ENCODE measurements around the gene MED12L.

Gene MED12L

GRCh38 chr3:151091685-151092345 is 6.4 kb downstream of the MED12L start:
- no peak for DNase-seq

DNA sequence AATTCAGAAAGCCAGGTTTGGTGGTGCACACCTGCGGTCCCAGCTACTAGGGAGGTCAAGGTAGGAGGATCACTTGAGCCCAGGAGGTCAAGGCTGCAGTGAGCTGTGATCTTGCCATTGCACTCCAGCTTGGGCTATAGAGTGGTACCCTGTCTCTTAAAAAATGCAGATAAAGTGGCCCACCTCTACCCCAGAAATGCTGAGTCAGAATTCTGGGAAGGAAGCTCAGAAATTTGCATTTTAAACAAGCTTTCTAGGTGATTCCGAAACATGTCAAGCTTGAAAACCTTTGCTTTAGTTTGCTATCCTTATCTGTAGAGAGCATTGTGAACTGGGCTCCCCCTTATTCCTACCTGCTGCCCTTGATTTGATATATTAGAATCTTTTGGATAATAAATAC is 7.7 kb downstream of the MED12L start:
- DNase-seq, result no peak

DNA sequence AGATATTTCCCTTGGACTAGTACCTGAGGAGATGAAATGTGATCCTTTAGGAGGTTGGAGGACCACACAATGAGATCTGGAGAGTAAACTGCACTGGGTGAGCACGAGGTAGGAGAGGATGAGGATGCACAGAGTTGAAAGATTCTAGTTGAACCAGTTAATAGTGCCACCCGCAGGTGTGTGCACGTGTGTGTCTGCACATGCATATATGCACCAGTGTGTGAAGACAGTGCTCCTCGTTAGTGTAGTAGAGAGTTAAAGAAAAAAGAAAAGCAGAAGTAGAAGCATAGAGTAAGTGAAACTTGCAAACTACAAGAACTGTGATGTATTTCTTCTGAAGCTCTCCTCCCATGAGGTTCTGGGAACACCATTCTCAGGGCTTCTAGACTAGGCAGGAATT is 8.4 kb downstream of the MED12L start:
- DNase-seq, result no peak

DNA sequence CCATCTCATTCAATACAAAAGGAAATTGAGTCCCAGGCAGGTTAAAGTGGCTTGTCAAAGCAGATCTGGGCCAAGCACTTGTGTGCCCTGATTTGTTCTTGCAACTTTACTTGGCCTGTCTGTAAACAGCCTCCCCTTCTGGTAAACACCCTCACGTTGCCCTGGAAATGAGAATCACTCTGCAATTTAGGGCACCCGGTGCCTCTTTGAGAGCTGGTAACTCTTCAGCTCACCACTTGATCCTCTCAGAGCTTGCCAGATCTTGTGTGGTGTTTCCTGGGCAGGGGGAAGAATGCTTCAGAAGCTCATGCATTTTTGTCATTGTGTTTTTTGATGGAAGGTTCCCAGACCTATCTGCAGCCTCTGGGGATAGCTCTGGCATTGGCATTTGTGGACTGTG is 11.3 kb downstream of the MED12L start:
- DNase-seq, result no peak

DNA sequence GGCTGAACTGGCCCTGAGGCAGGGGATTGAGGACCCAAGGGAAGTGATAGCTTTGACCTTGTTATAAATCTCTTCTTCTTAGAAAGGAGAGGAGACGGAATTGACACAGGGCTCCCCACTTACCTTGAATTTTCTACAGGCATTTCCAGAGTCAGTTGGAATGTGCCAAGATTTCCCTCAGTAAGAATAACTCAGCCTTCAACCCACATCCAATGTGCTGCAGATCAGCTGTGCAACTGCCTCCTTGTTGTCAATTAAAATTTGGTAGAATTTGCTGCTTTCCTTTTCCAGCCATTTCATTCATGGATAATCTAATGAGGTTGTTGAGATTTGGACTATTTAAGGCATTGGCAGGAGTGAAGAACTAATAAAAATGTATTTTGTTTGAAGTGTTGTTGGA is 14.6 kb downstream of the MED12L start:
- no peak for DNase-seq

- DNase-seq, result no peak
Measured at GRCh38 chr3:151101270-151101969, 16.0 kb downstream of the MED12L start.

DNA sequence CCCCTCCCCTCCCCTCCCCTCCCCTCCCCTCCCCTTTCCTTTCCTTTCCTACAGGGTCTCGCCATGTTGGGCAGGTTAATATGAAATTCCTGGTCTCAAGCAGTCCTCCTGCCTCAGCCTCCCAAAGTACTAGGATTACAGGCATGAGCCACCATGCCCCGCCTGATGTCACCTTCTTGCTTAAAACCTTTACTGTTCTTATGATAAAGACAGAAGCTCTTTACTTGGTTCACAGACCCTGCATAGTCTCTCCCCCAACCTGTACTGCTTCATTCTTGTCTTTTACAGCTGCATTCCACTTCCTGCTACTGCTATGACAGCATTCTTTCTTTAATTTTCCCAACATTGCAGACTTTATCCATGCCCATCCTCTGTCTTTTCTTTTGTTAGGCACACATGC is 20.8 kb downstream of the MED12L start:
- no peak for DNase-seq

GRCh38 chr3:151107177-151107576 is 21.7 kb downstream of the MED12L start:
- no peak for DNase-seq

DNA sequence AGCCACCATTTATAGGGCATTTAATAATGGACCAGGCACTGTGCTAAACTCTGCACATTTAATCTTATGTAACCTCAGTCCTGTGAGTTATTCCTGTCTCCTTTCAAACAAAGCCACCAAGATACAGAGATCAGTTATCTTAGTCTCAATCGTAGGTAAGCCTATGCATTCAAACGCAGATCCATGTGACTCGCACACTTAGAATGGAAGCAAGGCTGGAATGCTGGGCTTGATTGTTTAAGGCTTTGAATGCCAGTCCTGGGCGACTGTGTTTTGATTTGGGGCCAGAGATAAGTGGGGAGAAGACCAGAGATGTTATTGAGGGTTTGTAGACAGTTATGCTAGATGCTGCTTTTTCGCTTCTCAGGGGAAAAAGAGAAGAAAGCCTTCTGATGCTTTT is 22.2 kb downstream of the MED12L start:
- no peak for DNase-seq

DNA sequence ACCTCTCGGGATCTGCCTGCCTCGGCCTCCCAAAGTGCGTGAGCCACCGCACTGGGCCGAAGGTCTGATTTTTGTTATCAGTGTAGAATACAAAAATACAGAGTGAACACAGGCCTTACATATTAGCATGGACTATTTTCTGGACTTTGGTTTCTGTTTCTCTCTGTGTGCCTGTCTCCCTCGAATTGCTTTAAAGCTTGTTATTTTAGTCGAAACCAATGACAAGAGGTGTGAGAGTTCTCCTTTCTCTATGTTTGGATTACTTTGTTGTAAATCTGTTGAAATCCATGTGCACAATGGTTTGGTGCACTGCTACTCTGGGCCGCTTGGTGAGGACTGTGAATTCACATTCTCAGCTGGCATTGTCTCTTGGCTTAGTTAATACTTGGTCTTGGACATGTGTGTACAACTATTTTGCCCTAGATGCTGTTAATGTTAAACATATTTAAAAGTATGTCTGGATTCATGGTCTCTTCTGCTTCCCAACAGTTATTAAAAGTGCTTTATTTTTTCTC is 23.9 kb downstream of the MED12L start:
- DNase-seq, result no peak

GRCh38 chr3:151112731-151113130 is 27.3 kb downstream of the MED12L start:
- DNase-seq, result no peak

DNA sequence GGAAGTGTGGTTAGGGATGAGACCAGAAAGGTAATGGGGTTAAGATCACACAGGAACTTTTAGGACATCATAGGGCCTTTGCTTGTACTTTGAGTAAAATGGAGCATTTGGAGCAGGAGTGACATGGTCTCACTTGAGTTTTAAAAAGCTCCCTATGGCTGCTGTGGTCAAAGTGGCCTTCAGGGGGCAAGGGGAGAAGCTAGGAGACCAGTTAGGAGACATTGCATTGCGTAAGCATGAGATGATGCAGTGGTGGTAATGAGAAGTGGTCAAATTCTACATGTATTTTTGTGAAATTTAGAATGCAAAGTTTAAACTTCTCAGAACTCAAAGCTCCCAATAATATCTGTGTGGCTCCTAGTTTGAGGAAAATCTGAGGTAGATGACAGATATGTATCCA is 27.9 kb downstream of the MED12L start:
- no peak for DNase-seq

DNA sequence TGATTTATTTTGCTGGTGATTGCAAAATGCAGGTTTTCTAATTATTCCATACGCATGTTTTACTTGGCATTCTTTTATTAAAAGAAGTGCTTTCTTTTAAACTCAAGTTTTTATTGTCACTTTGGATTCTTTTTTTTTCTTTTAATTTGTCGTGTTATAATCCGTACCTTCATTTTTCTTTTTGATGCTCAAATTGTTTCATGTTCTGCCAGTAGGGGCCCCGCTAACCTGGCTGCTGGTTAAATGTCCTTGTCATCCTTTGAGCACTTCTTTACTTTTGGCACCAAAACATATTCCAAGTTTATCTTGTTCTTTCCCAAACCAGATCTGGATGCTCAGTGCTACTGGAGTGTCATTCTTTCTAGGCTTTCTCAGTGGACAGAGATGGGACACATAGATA is 31.6 kb downstream of the MED12L start:
- no peak for DNase-seq

DNA sequence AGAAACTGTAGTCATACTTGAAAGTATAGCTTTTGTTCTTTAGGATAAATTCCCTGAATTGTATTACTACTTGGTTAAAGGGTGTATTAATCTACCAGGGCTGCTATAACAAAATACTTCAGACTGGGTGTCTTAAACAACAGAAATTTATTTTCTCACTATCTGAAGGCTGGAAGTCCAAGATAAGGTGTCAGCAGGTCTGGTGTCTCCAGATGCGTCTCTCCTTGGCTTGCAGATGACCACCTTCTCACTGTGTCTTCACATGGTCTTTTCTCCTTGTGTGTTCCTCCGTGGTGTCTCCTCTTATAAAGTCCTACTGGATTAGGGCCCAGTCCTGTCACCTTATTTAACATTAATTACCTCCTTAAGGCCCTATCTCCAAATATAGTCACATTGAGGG is 33.7 kb downstream of the MED12L start:
- no peak for DNase-seq

- DNase-seq, result no peak
Measured at GRCh38 chr3:151120409-151120808, 34.9 kb downstream of the MED12L start.

GRCh38 chr3:151121016-151121415 is 35.6 kb downstream of the MED12L start:
- no peak for DNase-seq

DNA sequence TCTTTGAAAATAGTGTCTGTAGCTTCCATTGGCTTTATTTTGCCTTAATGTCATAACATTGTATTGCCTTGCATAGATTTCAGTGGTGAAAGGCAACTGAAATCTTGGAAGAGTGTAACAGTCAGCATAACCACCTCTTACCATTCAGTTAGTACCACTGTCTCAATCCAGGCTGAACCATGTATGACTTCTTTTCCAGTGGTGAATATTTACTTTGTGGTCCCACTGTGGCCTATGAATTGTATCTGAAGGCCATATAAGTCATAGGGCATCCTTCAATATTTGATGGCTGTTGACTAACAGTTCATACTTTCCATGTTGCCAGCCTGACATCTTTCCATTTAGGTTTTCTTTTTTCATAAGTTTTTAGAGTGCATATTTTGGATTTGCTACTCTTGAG is 38.4 kb downstream of the MED12L start:
- DNase-seq, result no peak

- no peak for DNase-seq
Measured at GRCh38 chr3:151124476-151124875, 39.0 kb downstream of the MED12L start.

GRCh38 chr3:151130428-151130827 is 45.0 kb downstream of the MED12L start:
- DNase-seq, result no peak

DNA sequence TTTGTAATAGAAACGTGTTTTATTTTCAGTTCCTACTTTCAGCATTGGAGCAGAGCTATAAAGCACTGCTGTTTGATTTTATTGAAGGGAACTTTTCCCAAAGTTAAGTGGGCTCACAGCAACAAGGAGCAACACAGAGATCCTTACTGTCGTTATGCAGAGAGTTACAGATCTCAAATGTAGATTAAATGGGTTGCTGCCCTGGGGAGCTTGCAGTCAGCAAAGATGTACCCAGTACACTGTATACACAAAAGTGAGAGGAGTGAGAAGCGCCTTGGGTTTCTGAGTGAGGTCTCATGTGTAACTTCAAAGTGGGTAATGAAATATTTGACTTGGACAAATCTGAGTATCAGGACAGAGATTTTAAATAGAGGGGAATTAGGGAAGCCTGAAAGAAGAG is 47.7 kb downstream of the MED12L start:
- DNase-seq, result no peak

DNA sequence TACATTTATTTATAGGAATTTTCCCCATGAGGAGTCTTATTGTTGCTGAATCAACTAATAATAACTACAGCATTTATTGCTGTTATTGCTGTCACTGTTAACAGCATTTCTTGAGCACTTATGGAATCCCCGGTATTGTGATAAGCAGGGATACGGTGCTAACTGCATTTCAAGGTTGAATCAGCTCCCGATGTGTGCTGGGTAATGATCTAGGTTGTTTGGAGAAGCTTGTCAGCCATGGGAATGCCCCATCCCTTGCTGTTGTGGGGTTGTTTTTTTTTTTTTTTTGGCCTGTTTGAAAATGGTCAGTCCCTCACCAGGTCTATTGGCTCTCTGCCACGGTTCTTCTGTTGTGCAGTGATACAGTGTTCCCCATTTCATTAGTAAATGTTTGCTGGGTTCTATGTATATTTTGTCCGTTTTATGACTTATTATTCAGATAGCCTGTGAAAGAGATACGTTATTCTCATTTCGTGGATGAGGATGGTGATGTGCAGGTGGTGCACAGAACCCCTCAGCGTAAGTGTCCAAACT is 48.5 kb downstream of the MED12L start:
- no peak for DNase-seq

- DNase-seq, result no peak
Measured at GRCh38 chr3:151135541-151136337, 50.3 kb downstream of the MED12L start.

- DNase-seq, result no peak
Measured at GRCh38 chr3:151142929-151143328, 57.5 kb downstream of the MED12L start.

All from inflammatory macrophage (primary cell).